NOMO-1 treated with dmso at 0.1 percent for 144 hours (cell line): ENCODE data around the gene C9orf43.

ENCODE experiments used
- DNase-seq: peaks from one replicate; lab custom pipeline; 2025; ENCODE audit not compliant: unreplicated experiment; lab: John Stamatoyannopoulos, UW

Gene C9orf43

GRCh38 chr9:113464286-113464660 lies 53.7 kb downstream of the C9orf43 start:
- no peak for DNase-seq

- DNase-seq: no peak
Measured at GRCh38 chr9:113465599-113466140, 55.1 kb downstream of the C9orf43 start.

GRCh38 chr9:113467183-113467582 lies 56.6 kb downstream of the C9orf43 start:
- DNase-seq: no peak

DNA sequence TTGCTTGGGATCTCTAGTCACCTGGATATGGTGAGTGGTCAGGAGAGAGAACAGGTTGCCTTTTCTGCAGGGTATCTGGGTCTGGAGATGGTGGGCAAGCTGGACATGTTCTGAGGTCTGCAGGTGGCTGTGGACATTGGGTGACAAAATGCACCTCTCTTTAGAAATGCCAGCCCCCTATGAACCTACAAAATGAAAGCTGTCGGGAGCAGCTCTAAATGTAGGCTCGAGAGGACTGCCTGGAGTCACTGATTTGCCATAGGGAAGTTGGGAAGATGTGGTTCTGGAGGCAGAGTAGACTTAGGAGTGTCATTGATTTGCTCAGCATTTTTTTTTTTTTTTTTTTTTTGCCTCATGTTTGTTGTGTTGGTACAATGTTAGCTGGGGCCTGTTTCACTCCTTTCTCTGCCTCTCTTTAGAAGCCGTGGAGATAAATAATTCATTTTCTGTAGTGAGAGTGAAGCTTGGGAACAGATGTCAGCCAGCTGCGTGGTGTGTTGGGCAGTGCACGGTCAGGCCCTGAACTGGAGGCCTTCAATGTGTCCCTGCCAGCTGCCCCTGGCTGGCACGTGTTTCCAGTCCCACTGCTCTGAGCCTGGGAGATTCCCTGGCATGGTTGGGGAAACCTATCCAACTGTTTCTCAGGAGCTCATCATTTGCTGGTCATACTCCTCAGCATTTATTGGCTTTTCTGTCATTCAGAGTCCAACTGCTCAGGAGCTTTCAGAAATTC lies 58.3 kb downstream of the C9orf43 start:
- DNase-seq: no peak

DNA sequence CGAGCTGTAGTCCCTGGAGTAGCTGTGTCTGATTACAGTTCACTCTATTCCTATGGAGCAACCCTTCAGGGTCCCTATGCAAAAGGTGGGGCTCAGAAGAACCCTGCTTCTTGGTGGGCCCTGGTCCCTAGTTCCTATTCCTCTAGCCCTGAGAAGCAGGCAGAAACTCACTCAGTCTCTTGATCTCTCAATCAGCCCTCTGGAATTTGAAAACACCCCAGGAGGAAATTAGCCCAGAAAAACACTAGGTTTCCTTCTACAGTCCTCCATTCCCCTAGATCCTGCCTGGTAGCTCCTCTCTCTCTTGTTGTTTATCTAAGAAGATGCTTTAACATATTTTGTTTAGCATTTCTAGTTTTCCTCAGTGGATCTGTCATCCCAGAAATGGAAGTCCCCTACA lies 60.6 kb downstream of the C9orf43 start:
- no peak for DNase-seq

- no peak for DNase-seq
Measured at GRCh38 chr9:113471566-113471965, 61.0 kb downstream of the C9orf43 start.

GRCh38 chr9:113472199-113472598 lies 61.7 kb downstream of the C9orf43 start:
- DNase-seq: no peak

DNA sequence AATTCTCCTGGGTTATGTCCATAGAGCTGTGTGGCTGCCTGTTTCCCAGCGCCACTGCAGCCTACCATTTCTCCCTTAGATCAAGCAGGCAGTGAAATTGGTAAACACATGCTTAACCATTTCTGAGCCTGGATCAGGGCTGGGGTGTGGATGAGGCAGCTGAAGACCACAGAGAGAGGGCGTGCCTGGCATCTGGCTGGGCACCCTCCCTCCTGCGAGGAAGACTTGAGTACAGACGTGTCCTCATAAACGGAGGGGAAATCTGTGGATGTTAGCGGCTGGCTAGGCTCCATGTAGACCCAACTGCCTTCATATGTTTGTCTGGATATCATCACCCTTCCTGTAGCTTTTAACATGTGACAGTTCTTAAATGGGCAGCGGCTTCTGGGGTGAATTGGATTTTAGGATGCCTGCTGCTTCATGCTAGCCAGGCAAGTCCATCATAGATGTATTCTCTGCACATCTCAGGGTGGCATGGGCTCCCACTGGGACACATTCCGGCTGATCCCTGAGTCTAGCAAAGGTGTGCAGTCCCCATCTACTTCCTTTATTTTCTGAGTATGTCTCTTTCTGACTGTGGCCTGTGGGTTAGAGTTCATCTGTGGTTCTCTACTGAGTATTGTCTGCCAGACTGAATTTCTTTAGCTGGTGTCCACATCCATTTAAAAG lies 63.9 kb downstream of the C9orf43 start:
- no peak for DNase-seq

DNA sequence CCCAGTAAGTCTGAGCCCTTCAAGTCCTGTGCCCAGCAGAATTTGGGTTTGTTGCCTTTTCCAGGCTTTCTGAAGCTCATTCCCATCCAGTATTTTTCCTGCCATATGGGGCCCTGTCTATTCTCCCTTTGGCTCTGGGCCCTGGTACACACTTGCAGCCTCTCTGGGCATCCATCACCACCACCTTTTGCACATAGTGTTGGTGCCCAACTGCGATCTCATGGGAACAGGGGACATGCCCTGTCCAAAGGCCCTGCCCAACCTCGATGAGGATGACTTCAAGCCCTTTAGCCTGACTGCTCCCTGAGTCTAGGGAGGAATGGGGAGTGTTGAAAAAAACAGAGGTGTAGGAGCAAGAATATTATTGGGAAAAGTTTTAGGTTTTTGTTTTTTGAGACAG lies 64.5 kb downstream of the C9orf43 start:
- no peak for DNase-seq

DNA sequence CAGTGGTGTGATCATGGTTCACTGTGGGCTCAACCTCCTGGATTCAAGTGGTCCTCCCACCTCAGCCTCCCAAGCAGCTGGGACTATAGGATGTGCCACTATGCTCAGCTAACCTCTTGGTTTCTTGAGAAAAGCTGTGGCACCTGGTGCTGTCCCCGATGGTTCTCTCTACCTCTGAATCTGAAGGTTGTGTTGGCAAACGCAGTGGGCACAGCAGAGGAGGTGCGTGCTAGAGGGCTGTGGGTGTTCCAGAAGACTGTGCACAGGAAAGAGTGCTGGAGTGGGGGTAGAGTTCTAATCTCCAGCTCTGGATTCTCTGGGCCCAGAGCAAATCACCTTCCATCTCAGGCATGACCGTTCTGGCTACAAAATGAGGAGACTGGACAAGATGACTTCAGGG lies 65.4 kb downstream of the C9orf43 start:
- no peak for DNase-seq

GRCh38 chr9:113476511-113476916 lies 66.0 kb downstream of the C9orf43 start:
- no peak for DNase-seq

- DNase-seq: no peak
Measured at GRCh38 chr9:113477058-113477457, 66.5 kb downstream of the C9orf43 start.

- DNase-seq: no peak
Measured at GRCh38 chr9:113477661-113478060, 67.1 kb downstream of the C9orf43 start.

GRCh38 chr9:113479174-113479621 lies 68.7 kb downstream of the C9orf43 start:
- DNase-seq: no peak
